Iris pigment epithelial cell (primary cell): ENCODE measurements around the gene VPS41.
A peak's percentile ranks its signal among the peaks of the same experiment; 100 is the strongest.

Experiments used
- DNase-seq: peaks from one replicate; pipeline ENCODE4 v3.0.0-alpha.2; 2011; ENCODE audit warnings: low read depth

VPS41 gene

DNA sequence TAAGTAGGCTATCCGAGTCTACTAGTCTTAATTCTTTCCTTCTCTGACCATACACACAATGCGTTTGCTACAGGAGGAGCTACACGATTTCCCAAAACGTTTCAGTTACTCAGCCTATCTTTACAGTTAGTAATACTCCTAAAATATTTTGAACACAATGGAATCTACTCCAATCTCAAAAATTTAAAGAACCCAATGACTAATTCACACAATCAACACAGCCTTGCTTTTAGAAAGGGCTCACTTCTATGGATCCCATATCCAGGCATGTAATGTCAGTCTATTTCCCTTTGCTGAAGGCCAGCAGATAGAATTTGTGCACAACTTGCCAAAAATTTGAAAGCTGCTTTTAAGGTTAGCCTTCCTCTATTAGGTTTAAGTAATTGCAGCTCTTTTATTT, 107.2 kb downstream of the VPS41 start:
- peak; percentile 5 for DNase-seq

DNA sequence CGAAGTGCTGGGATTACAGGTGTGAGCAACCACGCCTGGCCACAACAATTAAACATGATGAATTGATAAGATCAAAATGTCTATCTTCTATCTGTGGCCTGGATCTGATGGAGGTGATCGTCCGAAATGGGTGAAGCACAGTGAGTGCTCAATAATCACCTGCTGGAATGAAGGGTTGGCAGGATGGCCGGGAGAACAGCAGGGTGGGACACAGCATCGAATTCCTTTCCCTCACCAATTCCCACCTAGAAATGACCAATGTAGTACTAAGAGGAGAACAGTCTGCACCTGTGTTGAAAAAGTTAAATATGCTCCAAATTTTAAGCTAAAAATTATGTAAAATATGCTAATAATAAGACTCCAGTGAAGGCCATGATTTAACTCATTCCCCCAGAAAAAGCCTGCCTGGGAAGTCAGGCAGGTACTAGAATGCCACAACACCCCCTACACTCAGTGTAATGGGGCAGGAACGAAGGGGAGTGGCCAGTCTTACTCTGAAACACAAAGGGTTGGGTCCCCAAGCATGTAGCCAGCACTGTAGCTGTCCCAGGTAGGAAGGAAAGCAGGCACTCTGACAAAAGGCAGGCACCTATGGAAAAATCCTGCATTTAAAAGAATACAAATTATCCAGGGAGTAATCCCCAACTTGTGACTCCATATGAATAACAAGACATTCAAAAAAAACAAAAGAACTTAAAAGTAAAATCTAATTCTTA, 110.3 kb downstream of the VPS41 start:
- no peak for DNase-seq

GRCh38 chr7:38796626-38797501, 112.1 kb downstream of the VPS41 start:
- peak; percentile 56 for DNase-seq

GRCh38 chr7:38795593-38795992, 113.4 kb downstream of the VPS41 start:
- DNase-seq, result no peak

- no peak for DNase-seq
Observed at GRCh38 chr7:38781991-38782390, 127.0 kb downstream of the VPS41 start.

DNA sequence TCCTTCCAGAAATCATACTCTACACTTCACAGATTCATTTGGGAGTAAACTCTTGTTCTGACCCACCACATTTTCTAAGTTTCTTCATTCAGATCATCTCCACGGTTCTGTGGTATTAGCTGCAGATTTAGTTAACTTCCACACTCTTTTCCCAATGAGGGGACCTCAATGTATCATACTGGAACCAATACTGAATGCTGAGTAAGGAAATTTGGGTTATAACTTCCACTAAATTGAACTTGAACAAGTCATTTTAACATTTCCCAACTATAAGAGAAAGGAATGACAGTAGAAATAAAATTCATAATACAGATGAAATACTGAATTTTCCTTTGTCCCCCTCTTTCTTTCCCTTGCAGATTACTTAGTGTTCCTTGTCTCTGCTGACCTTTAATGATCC, 131.4 kb downstream of the VPS41 start:
- DNase-seq, result no peak

GRCh38 chr7:38775506-38776175, 133.3 kb downstream of the VPS41 start:
- DNase-seq, result no peak

- no peak for DNase-seq
Observed at GRCh38 chr7:38773430-38773829, 135.6 kb downstream of the VPS41 start.

- peak; percentile 17 for DNase-seq
Observed at GRCh38 chr7:38760226-38760625, 148.8 kb downstream of the VPS41 start.

DNA sequence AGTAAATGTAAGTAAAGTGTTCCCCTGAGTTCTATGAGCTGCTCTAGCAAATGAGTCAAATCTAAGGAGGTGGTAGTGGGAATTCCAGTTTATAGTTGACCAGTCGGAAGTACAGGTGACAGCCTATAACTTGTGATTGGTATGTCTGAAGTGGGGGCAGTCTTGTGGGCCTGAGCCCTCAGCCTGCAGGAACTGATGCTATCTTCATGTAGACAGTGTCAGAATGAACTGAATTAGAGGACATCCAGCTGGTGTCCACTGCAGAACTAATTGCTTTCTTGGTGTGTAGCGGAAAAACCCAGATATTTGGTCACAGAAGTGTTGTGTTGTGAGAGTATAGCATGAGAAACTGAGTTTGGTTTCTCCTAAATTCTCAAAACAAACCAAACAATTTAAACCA, 150.0 kb downstream of the VPS41 start:
- DNase-seq, result no peak

- peak; percentile 28 for DNase-seq
Observed at GRCh38 chr7:38757931-38758330, 151.1 kb downstream of the VPS41 start.

DNA sequence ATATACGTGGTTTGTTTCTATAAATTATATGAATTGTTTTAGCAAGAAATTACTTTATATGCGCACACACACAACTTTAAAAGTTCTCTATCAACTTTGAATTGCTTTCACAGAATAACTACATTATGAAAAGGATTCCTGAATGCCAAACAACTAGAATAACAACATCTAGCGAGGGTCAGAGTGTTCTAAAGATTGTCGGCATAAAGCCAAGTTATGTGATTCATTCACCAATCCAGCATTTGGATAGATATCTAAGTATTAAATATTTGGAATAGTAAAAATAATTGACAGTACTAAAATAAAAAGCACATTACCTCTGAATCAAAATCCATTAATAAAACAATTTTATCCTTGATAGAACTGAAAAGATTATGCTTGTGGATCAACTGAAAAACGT, 152.5 kb downstream of the VPS41 start:
- peak; percentile 70 for DNase-seq

GRCh38 chr7:38753347-38753746, 155.6 kb downstream of the VPS41 start:
- no peak for DNase-seq

- no peak for DNase-seq
Observed at GRCh38 chr7:38751416-38751815, 157.6 kb downstream of the VPS41 start.

- peak; percentile 39 for DNase-seq
Observed at GRCh38 chr7:38748056-38748610, 160.9 kb downstream of the VPS41 start.

DNA sequence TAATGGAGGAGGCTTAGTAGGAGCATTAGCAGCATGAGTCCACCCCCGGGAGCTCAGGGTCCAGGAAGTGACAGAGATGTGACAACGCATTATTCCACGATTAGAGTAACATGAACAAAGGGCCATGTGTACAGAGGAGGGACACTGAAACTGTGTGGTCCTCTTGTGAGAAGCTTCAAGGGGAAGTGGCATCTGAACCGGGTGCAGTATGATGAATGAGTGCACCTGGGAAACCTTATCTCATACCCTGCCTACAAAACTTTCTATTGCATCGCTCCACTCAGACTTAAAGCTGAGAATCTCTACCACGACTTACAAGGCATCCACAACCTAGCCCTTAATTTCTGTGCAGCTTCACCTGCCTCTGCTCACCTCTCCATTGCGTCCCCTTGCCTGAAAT, 162.6 kb downstream of the VPS41 start:
- no peak for DNase-seq

DNA sequence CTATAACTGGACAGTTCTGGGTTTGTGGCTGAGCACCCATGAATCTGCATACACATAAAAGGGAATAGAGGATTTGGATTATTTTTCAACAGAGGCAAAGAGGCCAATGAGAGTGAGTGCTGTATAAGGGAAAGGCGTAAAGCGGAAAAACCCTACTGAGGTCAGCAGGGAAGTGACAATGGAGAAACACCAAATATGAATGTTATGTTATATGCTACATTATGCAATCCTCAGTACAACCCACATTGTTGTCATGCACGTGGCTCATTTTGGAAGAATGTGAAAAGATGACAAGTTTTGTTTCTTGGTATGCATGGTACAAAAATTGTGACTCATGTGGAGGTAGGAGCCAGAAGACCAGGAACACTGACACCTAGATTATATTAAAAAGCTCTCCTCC, 164.2 kb downstream of the VPS41 start:
- peak; percentile 88 for DNase-seq

DNA sequence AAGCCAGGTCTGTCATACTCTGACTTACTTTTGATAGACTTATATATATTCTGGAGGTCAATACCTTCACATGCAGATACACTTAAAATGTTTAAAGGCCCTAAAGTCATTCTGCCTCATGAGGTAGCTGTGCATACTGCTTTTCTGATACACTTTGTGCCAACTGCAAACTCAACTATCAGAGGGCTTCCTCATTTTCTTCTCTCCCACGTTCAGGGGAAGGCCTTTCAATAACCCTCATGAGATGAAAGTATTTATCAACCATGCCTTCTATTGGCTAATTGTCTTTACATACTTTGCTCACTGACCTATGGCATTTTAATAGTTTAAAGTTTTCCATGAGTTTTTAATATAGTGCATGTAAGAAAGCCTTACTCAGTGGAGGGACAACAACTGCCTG, 165.1 kb downstream of the VPS41 start:
- no peak for DNase-seq

- no peak for DNase-seq
Observed at GRCh38 chr7:38740041-38740440, 168.9 kb downstream of the VPS41 start.

- DNase-seq, result peak; percentile 61
Observed at GRCh38 chr7:38736138-38736537, 172.9 kb downstream of the VPS41 start.

GRCh38 chr7:38731215-38731614, 177.8 kb downstream of the VPS41 start:
- peak; percentile 79 for DNase-seq

GRCh38 chr7:38728145-38728544, 180.8 kb downstream of the VPS41 start:
- peak; percentile 73 for DNase-seq
